PC-3 (cell line): ENCODE measurements around the gene SMARCD2.

ENCODE experiments used
- CTCF ChIP-seq: fragments of 300-600 bp; sonication (generic); conservative IDR thresholded peaks from 2 replicates; pipeline ENCODE4 v1.5.1; 2017; ENCODE audit warnings: antibody characterized with exemption, low read depth, mild to moderate bottlenecking, low read length
- EZH2 ChIP-seq: fragments of 300-600 bp; sonication (generic); IDR thresholded peaks from one replicate; pipeline ENCODE4 v1.6.1; 2017; ENCODE audit warnings: antibody characterized with exemption, mild to moderate bottlenecking, low read length; ENCODE audit not compliant: unreplicated experiment
- EZH2phosphoT487 ChIP-seq: fragments of 300-600 bp; sonication (generic); IDR thresholded peaks from 2 replicates; pipeline ENCODE4 v1.6.1; 2018; ENCODE audit warnings: mild to moderate bottlenecking, antibody characterized with exemption, low read length, borderline replicate concordance

DNA sequence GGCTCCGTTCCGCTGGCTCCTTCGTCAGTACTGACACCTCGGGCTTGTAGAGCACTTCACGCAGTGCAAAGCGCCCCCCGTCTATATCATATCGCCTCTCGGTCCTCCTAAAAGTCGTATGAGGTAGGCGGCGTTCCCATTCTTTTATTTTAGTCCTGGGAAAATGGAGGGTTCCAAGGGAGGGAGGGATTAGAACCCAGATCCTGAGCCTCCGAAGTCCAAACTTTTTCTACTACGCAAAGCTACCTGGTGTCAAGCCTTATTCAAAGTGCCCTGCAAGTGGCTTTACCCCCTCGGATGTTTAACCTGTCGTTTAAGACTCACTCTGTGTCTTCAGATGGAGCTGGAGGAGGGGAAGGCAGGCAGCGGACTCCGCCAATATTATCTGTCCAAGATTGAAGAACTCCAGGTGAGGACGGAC lies 14.7 kb downstream of the SMARCD2 start:
- 0 out of 2 replicates have a peak, but pooled peaks have one; percentile 10 for TF ChIP-seq CTCF
- no peak for TF ChIP-seq EZH2
- TF ChIP-seq EZH2phosphoT487 = no peak
